DND-41 (cell line): ENCODE data around the gene SLC24A3.

ENCODE experiments used
- ATAC-seq: fragments of 200-7000 bp; cut with Tn5 transposase; 3 replicates; pipeline ENCODE4 v1.9.1; 2021; ENCODE audit warnings: low read depth; ENCODE audit not compliant: insufficient read depth
- DNase-seq: peaks from one replicate; pipeline ENCODE4 v3.0.0-alpha.2; 2020
- H2AFZ ChIP-seq: 2 replicates; pipeline ENCODE4 v1.6.0; 2012; ENCODE audit warnings: low read depth, low read length
- H3K27ac ChIP-seq: 2 replicates; pipeline ENCODE4 v1.5.1; 2012; ENCODE audit warnings: low read length, inconsistent platforms
- H3K27me3 ChIP-seq: fragments of 200-600 bp; sonication (generic); 2 replicates; pipeline ENCODE4 v1.6.0; 2012; ENCODE audit warnings: low read length, mild to moderate bottlenecking, inconsistent platforms; ENCODE audit not compliant: insufficient read depth, poor library complexity
- H3K36me3 ChIP-seq: 2 replicates; pipeline ENCODE4 v1.5.1; 2012; ENCODE audit warnings: low read length, inconsistent platforms; ENCODE audit not compliant: insufficient read depth
- H3K4me1 ChIP-seq: 2 replicates; pipeline ENCODE4 v1.5.1; 2012; ENCODE audit warnings: mild to moderate bottlenecking, low read length; ENCODE audit not compliant: insufficient read depth
- H3K4me2 ChIP-seq: 2 replicates; pipeline ENCODE4 v1.6.0; 2012; ENCODE audit warnings: mild to moderate bottlenecking, moderate library complexity, low read length, inconsistent platforms; ENCODE audit not compliant: insufficient read depth
- H3K4me3 ChIP-seq, 2 experiments: fragments of 200-600 bp in 1 of 2; shearing (Covaris generic) in 1 of 2; 2 replicates each; pipeline ENCODE4 v1.5.1; 2012 to 2016; ENCODE audit warnings: inconsistent platforms in 2 of 2, low read length in 2 of 2, mild to moderate bottlenecking in 2 of 2, low read depth in 1 of 2, moderate library complexity in 1 of 2
- H3K79me2 ChIP-seq: 2 replicates; pipeline ENCODE4 v1.6.0; 2012; ENCODE audit warnings: low read length, inconsistent platforms; ENCODE audit not compliant: insufficient read depth
- H3K9ac ChIP-seq: 2 replicates; pipeline ENCODE4 v1.6.0; 2012; ENCODE audit warnings: low read depth, mild to moderate bottlenecking, inconsistent platforms, low read length, moderate library complexity
- H3K9me3 ChIP-seq: 2 replicates; pipeline ENCODE4 v1.5.1; 2012; ENCODE audit warnings: low read length, moderate library complexity, mild to moderate bottlenecking, inconsistent platforms; ENCODE audit not compliant: insufficient read depth, severe bottlenecking
- H4K20me1 ChIP-seq: 2 replicates; pipeline ENCODE4 v1.6.0; 2012; ENCODE audit warnings: low read length; ENCODE audit not compliant: insufficient read depth
- CTCF ChIP-seq: IDR thresholded peaks from 2 replicates; pipeline ENCODE4 v1.5.1; 2012; ENCODE audit warnings: borderline replicate concordance, low read length, moderate library complexity, mild to moderate bottlenecking; ENCODE audit not compliant: poor library complexity, severe bottlenecking; ENCODE audit errors: extremely low read depth
- EZH2 ChIP-seq: IDR thresholded peaks from 3 replicates; pipeline ENCODE4 v1.6.1; 2012; ENCODE audit warnings: borderline replicate concordance, low read depth, mild to moderate bottlenecking, moderate library complexity, low read length, inconsistent platforms; ENCODE audit not compliant: severe bottlenecking

Gene SLC24A3

DNA sequence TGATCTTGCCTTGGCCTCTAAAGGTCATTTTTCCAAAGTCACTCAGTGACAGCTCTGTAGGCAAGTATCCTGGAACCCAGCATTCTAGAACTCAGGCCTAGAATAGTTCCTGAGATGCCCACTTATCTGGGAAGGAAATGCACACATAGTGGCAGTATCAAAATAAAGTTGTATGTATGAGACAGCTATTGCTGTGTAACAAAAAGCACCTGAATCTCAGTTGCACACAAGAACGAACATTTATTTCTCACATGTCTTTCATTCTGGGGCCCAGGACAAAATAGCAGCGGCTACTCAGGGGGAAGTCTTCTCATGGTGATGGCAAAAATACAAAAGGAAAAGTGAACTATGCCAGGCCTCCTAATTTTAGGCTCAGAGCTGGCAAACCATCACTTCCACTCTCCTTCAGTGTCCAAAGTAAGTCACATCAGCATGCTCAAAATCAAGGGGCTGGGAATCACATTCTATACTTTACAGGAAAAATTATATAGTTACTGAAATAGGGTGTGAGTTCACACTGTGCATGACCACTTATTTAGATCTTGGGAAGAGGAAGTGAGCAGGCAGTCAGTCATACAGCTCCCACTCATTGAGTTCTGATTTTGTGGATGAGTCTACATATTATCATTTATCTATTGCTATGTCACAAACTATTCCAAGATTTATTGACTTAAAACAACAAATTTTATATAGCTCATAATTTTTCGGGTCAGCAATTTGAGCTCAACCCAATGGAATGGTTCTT, 412.0 kb downstream of the SLC24A3 start:
- TF ChIP-seq EZH2 (no peak), CTCF (no peak)
- H2AFZ ChIP-seq, result no peak overlapping the region
- no peak overlapping the region for H3K4me2 ChIP-seq
- no peak overlapping the region for H3K4me3 ChIP-seq
- no peaks in the 10 kb centered on the region for H3K79me2 ChIP-seq
- no peaks in the 10 kb centered on the region for H3K4me1 ChIP-seq
- H4K20me1 ChIP-seq, result no peaks in the 10 kb centered on the region
- no peaks in the 10 kb centered on the region for H3K36me3 ChIP-seq
- no peak overlapping the region for H3K9ac ChIP-seq
- ATAC-seq (no peak), DNase-seq (no peak)
- no peak overlapping the region for H3K27ac ChIP-seq
- no peaks in the 10 kb centered on the region for H3K9me3 ChIP-seq
- H3K27me3 ChIP-seq, result no peaks in the 10 kb centered on the region

GRCh38 chr20:19625426-19625825, 413.0 kb downstream of the SLC24A3 start:
- H3K36me3 ChIP-seq, result no peaks in the 10 kb centered on the region
- H4K20me1 ChIP-seq, result no peaks in the 10 kb centered on the region
- ATAC-seq (no peak), DNase-seq (no peak)
- no peak overlapping the region for H3K4me2 ChIP-seq
- H3K9me3 ChIP-seq, result no peaks in the 10 kb centered on the region
- H3K4me1 ChIP-seq, result no peaks in the 10 kb centered on the region
- H2AFZ ChIP-seq, result no peak overlapping the region
- TF ChIP-seq EZH2, result no peak
- TF ChIP-seq CTCF, result no peak
- H3K79me2 ChIP-seq, result no peaks in the 10 kb centered on the region
- no peak overlapping the region for H3K27ac ChIP-seq
- no peak overlapping the region for H3K4me3 ChIP-seq
- no peak overlapping the region for H3K9ac ChIP-seq
- no peaks in the 10 kb centered on the region for H3K27me3 ChIP-seq

DNA sequence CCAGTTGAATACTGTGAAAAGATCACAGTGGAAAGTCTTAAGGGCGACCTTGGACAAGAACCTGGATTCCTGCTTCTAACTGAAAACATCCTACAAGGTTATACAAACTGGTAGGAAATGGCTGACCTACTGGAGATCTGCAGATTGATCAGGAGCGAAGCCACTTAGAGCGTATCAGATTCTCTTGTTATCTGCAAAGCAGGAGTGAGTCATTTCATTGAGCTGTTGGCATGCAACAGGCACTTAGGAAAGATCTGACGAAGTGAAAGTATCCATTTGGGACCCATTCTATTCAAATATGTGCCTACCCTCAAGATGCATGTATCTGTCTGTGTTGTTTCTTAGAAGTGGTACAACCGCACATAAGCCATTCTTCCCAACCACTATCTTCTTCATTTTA, 414.5 kb downstream of the SLC24A3 start:
- Histone ChIP-seq H3K4me1 (no peaks in the 10 kb centered on the region), H4K20me1 (no peaks in the 10 kb centered on the region), H3K9me3 (no peaks in the 10 kb centered on the region), H3K27me3 (no peaks in the 10 kb centered on the region), H3K9ac (no peak overlapping the region), H3K4me2 (no peak overlapping the region), H3K27ac (no peak overlapping the region), H2AFZ (no peak overlapping the region), H3K79me2 (no peaks in the 10 kb centered on the region), H3K4me3 (no peak overlapping the region), H3K36me3 (no peaks in the 10 kb centered on the region)
- no peak for ATAC-seq
- no peak for TF ChIP-seq EZH2
- no peak for TF ChIP-seq CTCF
- no peak for DNase-seq
